NT2/D1 (cell line): ENCODE results near the gene CDKN2B-AS1.

Experiments used
- DNase-seq: peaks from one replicate; pipeline ENCODE4 v3.0.0-alpha.2; 2011; ENCODE audit warnings: low read depth, low spot score
- H3K27me3 ChIP-seq: 2 replicates; pipeline ENCODE4 v1.6.0; 2011; ENCODE audit warnings: mild to moderate bottlenecking; ENCODE audit not compliant: insufficient read length, insufficient read depth
- H3K36me3 ChIP-seq: 2 replicates; pipeline ENCODE4 v1.6.1; 2011; ENCODE audit warnings: mild to moderate bottlenecking, low read length, mixed read lengths; ENCODE audit not compliant: insufficient read depth, insufficient read length
- H3K4me1 ChIP-seq: 2 replicates; pipeline ENCODE4 v1.5.1; 2011; ENCODE audit not compliant: insufficient read depth, insufficient read length
- H3K4me3 ChIP-seq: 2 replicates; pipeline ENCODE4 v1.5.1; 2011; ENCODE audit warnings: low read depth; ENCODE audit not compliant: insufficient read length
- H3K9ac ChIP-seq: 2 replicates; pipeline ENCODE4 v1.6.0; 2011; ENCODE audit warnings: low read depth; ENCODE audit not compliant: insufficient read length
- H3K9me3 ChIP-seq: 2 replicates; pipeline ENCODE4 v1.5.1; 2011; ENCODE audit warnings: mild to moderate bottlenecking, low read length; ENCODE audit not compliant: insufficient read depth
- SUZ12 ChIP-seq: IDR thresholded peaks from 2 replicates; pipeline ENCODE4 v1.6.1; 2011; ENCODE audit not compliant: insufficient read length, insufficient read depth; ENCODE audit errors: extremely low read depth
- YY1 ChIP-seq: IDR thresholded peaks from 2 replicates; pipeline ENCODE4 v1.6.1; 2011; ENCODE audit not compliant: insufficient read length, insufficient read depth
- ZNF274 ChIP-seq: IDR thresholded peaks from 2 replicates; pipeline ENCODE4 v1.6.1; 2011; ENCODE audit warnings: mild to moderate bottlenecking, low read depth, low read length

The CDKN2B-AS1 gene

DNA sequence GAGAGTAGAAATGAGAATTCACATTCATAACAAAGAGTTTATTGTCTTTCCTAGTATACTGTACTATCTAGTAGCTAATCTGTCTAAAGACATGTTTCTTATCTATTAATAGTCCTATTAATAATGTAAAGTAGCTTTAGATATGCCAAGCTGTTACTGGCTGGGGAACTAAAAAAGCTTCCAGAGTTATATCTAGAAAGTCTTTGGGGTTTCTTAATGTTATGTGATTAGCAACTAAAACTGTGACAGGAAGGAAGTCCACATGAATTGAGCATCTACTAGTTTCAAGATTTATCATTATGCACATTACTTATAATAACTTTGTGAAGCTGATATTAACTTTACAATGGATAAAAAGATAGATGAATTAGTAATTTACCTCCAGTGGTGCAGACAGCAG, 137.2 kb downstream of the CDKN2B-AS1 start:
- no peaks in the 10 kb centered on the region for H3K4me1 ChIP-seq
- H3K9ac ChIP-seq: no peak overlapping the region
- no peak overlapping the region for H3K4me3 ChIP-seq
- no peak for TF ChIP-seq ZNF274
- TF ChIP-seq YY1: no peak
- TF ChIP-seq SUZ12: no peak
- H3K9me3 ChIP-seq: no peaks in the 10 kb centered on the region
- DNase-seq: no peak
- no peaks in the 10 kb centered on the region for H3K36me3 ChIP-seq
- H3K27me3 ChIP-seq: no peaks in the 10 kb centered on the region

DNA sequence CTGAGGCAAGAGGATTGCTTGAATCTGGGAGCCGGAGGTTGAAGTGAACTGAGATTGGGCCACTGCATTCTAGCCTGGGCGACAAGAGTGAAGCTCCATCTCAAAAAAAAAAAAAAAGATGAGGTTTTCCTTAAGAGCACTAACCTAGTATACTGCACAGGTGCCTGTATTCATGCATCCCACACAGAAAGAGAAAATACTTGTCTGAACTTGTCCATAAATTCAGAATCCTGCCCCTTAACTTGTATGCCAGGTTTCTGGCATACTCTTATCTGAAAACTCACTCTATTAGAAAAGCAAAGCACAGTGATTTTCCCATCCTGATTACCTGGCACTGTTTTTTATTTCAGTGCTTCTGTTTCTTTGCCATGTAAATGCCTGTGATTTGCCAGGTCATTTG, 139.8 kb downstream of the CDKN2B-AS1 start:
- no peak overlapping the region for H3K4me3 ChIP-seq
- H3K9me3 ChIP-seq: no peaks in the 10 kb centered on the region
- H3K4me1 ChIP-seq: no peaks in the 10 kb centered on the region
- TF ChIP-seq ZNF274 (no peak), SUZ12 (no peak), YY1 (no peak)
- H3K9ac ChIP-seq: no peak overlapping the region
- no peaks in the 10 kb centered on the region for H3K27me3 ChIP-seq
- H3K36me3 ChIP-seq: no peaks in the 10 kb centered on the region
- no peak for DNase-seq

- DNase-seq: no peak
- TF ChIP-seq ZNF274 (no peak), YY1 (no peak), SUZ12 (no peak)
Observed at GRCh38 chr9:22136461-22137096, 142.0 kb downstream of the CDKN2B-AS1 start.

GRCh38 chr9:22138956-22139660, 144.5 kb downstream of the CDKN2B-AS1 start:
- no peak for TF ChIP-seq SUZ12
- TF ChIP-seq YY1: no peak
- TF ChIP-seq ZNF274: no peak
- H3K4me3 ChIP-seq: no peak overlapping the region
- H3K36me3 ChIP-seq: no peaks in the 10 kb centered on the region
- DNase-seq: no peak
- H3K4me1 ChIP-seq: no peaks in the 10 kb centered on the region
- no peaks in the 10 kb centered on the region for H3K27me3 ChIP-seq
- H3K9me3 ChIP-seq: no peaks in the 10 kb centered on the region
- no peak overlapping the region for H3K9ac ChIP-seq

More at GRCh38 chr9:22136461-22137096, 142.0 kb downstream of the CDKN2B-AS1 start:
- H3K36me3 ChIP-seq: no peaks in the 10 kb centered on the region
- no peak overlapping the region for H3K4me3 ChIP-seq
- H3K27me3 ChIP-seq: no peaks in the 10 kb centered on the region
- no peak overlapping the region for H3K9ac ChIP-seq
- no peaks in the 10 kb centered on the region for H3K4me1 ChIP-seq
- no peaks in the 10 kb centered on the region for H3K9me3 ChIP-seq

- Histone ChIP-seq H3K9me3 (no peaks in the 10 kb centered on the region), H3K4me3 (no peak overlapping the region), H3K36me3 (no peaks in the 10 kb centered on the region), H3K27me3 (no peaks in the 10 kb centered on the region), H3K9ac (no peak overlapping the region), H3K4me1 (no peaks in the 10 kb centered on the region)
- no peak for DNase-seq
- TF ChIP-seq YY1: no peak
- TF ChIP-seq SUZ12: no peak
- TF ChIP-seq ZNF274: no peak
Observed at GRCh38 chr9:22141908-22142307, 147.3 kb downstream of the CDKN2B-AS1 start.

- Histone ChIP-seq H3K9me3 (no peaks in the 10 kb centered on the region), H3K27me3 (no peaks in the 10 kb centered on the region), H3K4me3 (no peak overlapping the region), H3K4me1 (no peaks in the 10 kb centered on the region), H3K36me3 (no peaks in the 10 kb centered on the region), H3K9ac (no peak overlapping the region)
- TF ChIP-seq ZNF274: no peak
- no peak for TF ChIP-seq SUZ12
- DNase-seq: no peak
Observed at GRCh38 chr9:22142671-22143070, 148.1 kb downstream of the CDKN2B-AS1 start.

- Histone ChIP-seq H3K36me3 (no peaks in the 10 kb centered on the region), H3K27me3 (no peaks in the 10 kb centered on the region), H3K4me3 (no peak overlapping the region), H3K4me1 (no peaks in the 10 kb centered on the region), H3K9ac (no peak overlapping the region), H3K9me3 (no peaks in the 10 kb centered on the region)
- DNase-seq: no peak
- TF ChIP-seq SUZ12 (no peak), YY1 (no peak), ZNF274 (no peak)
Observed at GRCh38 chr9:22143799-22144625, 149.4 kb downstream of the CDKN2B-AS1 start.

- no peak overlapping the region for H3K4me3 ChIP-seq
- H3K9ac ChIP-seq: no peak overlapping the region
- H3K27me3 ChIP-seq: no peaks in the 10 kb centered on the region
- H3K4me1 ChIP-seq: no peaks in the 10 kb centered on the region
- DNase-seq: no peak
- TF ChIP-seq ZNF274: no peak
- no peak for TF ChIP-seq SUZ12
- no peak for TF ChIP-seq YY1
- H3K36me3 ChIP-seq: no peaks in the 10 kb centered on the region
- no peaks in the 10 kb centered on the region for H3K9me3 ChIP-seq
Observed at GRCh38 chr9:22146604-22147003, 152.0 kb downstream of the CDKN2B-AS1 start.
